Stimulated activated CD8-positive, alpha-beta memory T cell treated with anti-CD3 and anti-CD28 coated beads, Interleukin-7, amount 100 ng/mL, for 24 hours (primary cell): ENCODE results near the gene ATXN1.
"Not testable (repeated sequence)": the region's sequence is repeated elsewhere in the genome, so short reads cannot be mapped to it uniquely, and the experiment has no call there.

Experiments used
- DNase-seq: peaks from one replicate; pipeline ENCODE4 v3.0.0-alpha.2; 2020; ENCODE audit warnings: low read depth

ATXN1 gene

GRCh38 chr6:16473184-16473907 lies 287.9 kb downstream of the ATXN1 start:
- DNase-seq, result no peak

- DNase-seq, result no peak
Measured at GRCh38 chr6:16472349-16473069, 288.8 kb downstream of the ATXN1 start.

GRCh38 chr6:16471910-16472297 lies 289.4 kb downstream of the ATXN1 start:
- no peak for DNase-seq

- no peak for DNase-seq
Measured at GRCh38 chr6:16471222-16471909, 289.9 kb downstream of the ATXN1 start.

GRCh38 chr6:16470502-16471221 lies 290.6 kb downstream of the ATXN1 start:
- no peak for DNase-seq

GRCh38 chr6:16468991-16469615 lies 292.2 kb downstream of the ATXN1 start:
- no peak for DNase-seq

- no peak for DNase-seq
Measured at GRCh38 chr6:16466800-16467553, 294.3 kb downstream of the ATXN1 start.

GRCh38 chr6:16464045-16464444 lies 297.2 kb downstream of the ATXN1 start:
- no peak for DNase-seq

GRCh38 chr6:16463246-16463645 lies 298.0 kb downstream of the ATXN1 start:
- DNase-seq, result not testable (repeated sequence)

GRCh38 chr6:16461491-16461890 lies 299.8 kb downstream of the ATXN1 start:
- DNase-seq, result no peak

- not testable (repeated sequence) for DNase-seq
Measured at GRCh38 chr6:16459472-16459871, 301.8 kb downstream of the ATXN1 start.

- DNase-seq, result no peak
Measured at GRCh38 chr6:16452348-16452747, 308.9 kb downstream of the ATXN1 start.

- no peak for DNase-seq
Measured at GRCh38 chr6:16450821-16451220, 310.4 kb downstream of the ATXN1 start.

- DNase-seq, result no peak
Measured at GRCh38 chr6:16450285-16450684, 311.0 kb downstream of the ATXN1 start.

GRCh38 chr6:16446273-16446672 lies 315.0 kb downstream of the ATXN1 start:
- no peak for DNase-seq

GRCh38 chr6:16442031-16442430 lies 319.2 kb downstream of the ATXN1 start:
- DNase-seq, result no peak

- no peak for DNase-seq
Measured at GRCh38 chr6:16441262-16441661, 320.0 kb downstream of the ATXN1 start.

GRCh38 chr6:16440636-16441212 lies 320.5 kb downstream of the ATXN1 start:
- no peak for DNase-seq

- DNase-seq, result no peak
Measured at GRCh38 chr6:16438718-16439591, 322.3 kb downstream of the ATXN1 start.

GRCh38 chr6:16437984-16438383 lies 323.3 kb downstream of the ATXN1 start:
- DNase-seq, result no peak
